HEK293 (cell line): ENCODE measurements around the gene THAP12.

Source experiments
- CTCF ChIA-PET: fragments of 350-600 bp; formaldehyde crosslinking; extraction: SDS; loops from one replicate; lab custom pipeline; 2021; ENCODE audit warnings: antibody characterized with exemption; lab: Yijun Ruan, JAX
- POLR2A ChIA-PET: fragments of 300-600 bp; formaldehyde crosslinking; extraction: SDS; loops from one replicate; lab custom pipeline; 2020; ENCODE audit warnings: antibody characterized with exemption, inconsistent platforms; lab: Yijun Ruan, JAX
- H3K27ac ChIP-seq: fragments of 200-500 bp; sonication (Bioruptor generic); 2 replicates; pipeline ENCODE4 v1.5.1; 2014; ENCODE audit warnings: low read depth, low read length, control low read depth, inconsistent platforms; ENCODE audit errors: extremely low read depth
- H3K36me3 ChIP-seq, 2 experiments: fragments of 200-500 bp in 1 of 2; sonication (Bioruptor generic) in 1 of 2; 1 replicate in 1 of 2; 2 replicates in 1 of 2; pipeline ENCODE4 v1.5.1; 2014 to 2017; ENCODE audit warnings: inconsistent platforms in 2 of 2, low read length in 2 of 2; ENCODE audit not compliant: control insufficient read depth in 2 of 2, insufficient read depth in 1 of 2
- H3K4me1 ChIP-seq: fragments of 200-500 bp; sonication (Bioruptor generic); 2 replicates; pipeline ENCODE4 v1.5.1; 2014; ENCODE audit warnings: mild to moderate bottlenecking, low read length, inconsistent platforms; ENCODE audit not compliant: control insufficient read depth, insufficient read depth
- H3K4me3 ChIP-seq: 2 replicates; pipeline ENCODE4 v1.5.1; 2011; ENCODE audit warnings: low read depth, mild to moderate bottlenecking, control low read depth, low read length, moderate library complexity
- H3K9me3 ChIP-seq: fragments of 200-500 bp; sonication (Bioruptor generic); 2 replicates; pipeline ENCODE4 v1.5.1; 2014; ENCODE audit warnings: low read depth, low read length, inconsistent platforms; ENCODE audit not compliant: control insufficient read depth, insufficient read depth
- BCL11A ChIP-seq: fragments of 450-650 bp; formaldehyde crosslinking; IDR thresholded peaks from 2 replicates; pipeline ENCODE4 v1.5.1; 2016; ENCODE audit warnings: low read depth, missing biosample characterization, missing genetic modification characterization
- ELK4 ChIP-seq: IDR thresholded peaks from 2 replicates; pipeline ENCODE4 v1.6.1; 2011; ENCODE audit warnings: mild to moderate bottlenecking, low read depth, low read length, borderline replicate concordance
- GFI1B ChIP-seq: fragments of 450-650 bp; formaldehyde crosslinking; IDR thresholded peaks from 2 replicates; pipeline ENCODE4 v1.5.1; 2016; ENCODE audit warnings: missing biosample characterization, missing genetic modification characterization
- GLI4 ChIP-seq: fragments of 450-650 bp; formaldehyde crosslinking; IDR thresholded peaks from 2 replicates; pipeline ENCODE4 v1.5.1; 2016; ENCODE audit warnings: missing biosample characterization, missing genetic modification characterization
- HOXA7 ChIP-seq: sonication (generic); formaldehyde crosslinking; IDR thresholded peaks from 2 replicates; pipeline ENCODE4 v1.8.1; 2022; ENCODE audit warnings: missing genetic modification reagents, borderline replicate concordance
- HOXD13 ChIP-seq: sonication (generic); formaldehyde crosslinking; IDR thresholded peaks from 2 replicates; pipeline ENCODE4 v1.8.0; 2022; ENCODE audit warnings: missing genetic modification reagents, borderline replicate concordance
- KLF1 ChIP-seq: fragments of 450-650 bp; formaldehyde crosslinking; IDR thresholded peaks from 2 replicates; pipeline ENCODE4 v1.5.1; 2016; ENCODE audit warnings: missing biosample characterization, missing genetic modification characterization
- RBAK ChIP-seq: fragments of 450-650 bp; formaldehyde crosslinking; IDR thresholded peaks from 2 replicates; pipeline ENCODE4 v1.5.1; 2016; ENCODE audit warnings: missing biosample characterization, missing genetic modification characterization
- SP3 ChIP-seq: fragments of 450-650 bp; formaldehyde crosslinking; IDR thresholded peaks from 2 replicates; pipeline ENCODE4 v1.5.1; 2016; ENCODE audit warnings: missing biosample characterization, missing genetic modification characterization
- TSHZ1 ChIP-seq: fragments of 450-650 bp; formaldehyde crosslinking; IDR thresholded peaks from 2 replicates; pipeline ENCODE4 v1.5.1; 2016; ENCODE audit warnings: missing biosample characterization, missing genetic modification characterization, borderline replicate concordance
- YY2 ChIP-seq: fragments of 450-650 bp; formaldehyde crosslinking; IDR thresholded peaks from 2 replicates; pipeline ENCODE4 v1.5.1; 2016; ENCODE audit warnings: missing biosample characterization, missing genetic modification characterization
- ZBTB7A ChIP-seq: fragments of 450-650 bp; formaldehyde crosslinking; IDR thresholded peaks from 2 replicates; pipeline ENCODE4 v1.5.1; 2016; ENCODE audit warnings: low read depth, missing biosample characterization, missing genetic modification characterization
- ZFP69B ChIP-seq: fragments of 450-650 bp; formaldehyde crosslinking; IDR thresholded peaks from 2 replicates; pipeline ENCODE4 v1.5.1; 2016; ENCODE audit warnings: missing biosample characterization, missing genetic modification characterization
- ZNF184 ChIP-seq: fragments of 450-650 bp; IDR thresholded peaks from 2 replicates; pipeline ENCODE4 v1.5.1; 2018; ENCODE audit warnings: missing biosample characterization, mild to moderate bottlenecking, missing genetic modification characterization
- ZNF335 ChIP-seq: fragments of 450-650 bp; formaldehyde crosslinking; conservative IDR thresholded peaks from 2 replicates; pipeline ENCODE4 v1.5.1; 2016; ENCODE audit warnings: missing biosample characterization, missing genetic modification characterization
- ZNF530 ChIP-seq: fragments of 450-650 bp; formaldehyde crosslinking; IDR thresholded peaks from 2 replicates; pipeline ENCODE4 v1.5.1; 2016; ENCODE audit warnings: low read depth, missing biosample characterization, missing genetic modification characterization
- ZNF548 ChIP-seq: fragments of 450-650 bp; formaldehyde crosslinking; IDR thresholded peaks from 2 replicates; pipeline ENCODE4 v1.5.1; 2016; ENCODE audit warnings: missing biosample characterization, missing genetic modification characterization
- ZNF549 ChIP-seq: fragments of 450-650 bp; IDR thresholded peaks from 2 replicates; pipeline ENCODE4 v1.5.1; 2018; ENCODE audit warnings: missing biosample characterization, missing genetic modification characterization, mild to moderate bottlenecking, inconsistent platforms, moderate library complexity
- ZNF555 ChIP-seq: fragments of 450-650 bp; formaldehyde crosslinking; conservative IDR thresholded peaks from 2 replicates; pipeline ENCODE4 v1.5.1; 2017; ENCODE audit warnings: missing biosample characterization, mild to moderate bottlenecking, missing genetic modification characterization, inconsistent platforms
- ZNF639 ChIP-seq: fragments of 450-650 bp; formaldehyde crosslinking; IDR thresholded peaks from 2 replicates; pipeline ENCODE4 v1.5.1; 2016; ENCODE audit warnings: missing biosample characterization, missing genetic modification characterization

The THAP12 gene

GRCh38 chr11:76392870-76393269, 11.9 kb upstream of the THAP12 start:
- POLR2A ChIA-PET = no interaction called here
- no peaks in the 10 kb centered on the region for H3K9me3 ChIP-seq
- TF ChIP-seq KLF1 (tag by site-specific recombination) (no peak), ZBTB7A (tag by site-specific recombination) (no peak)
- TF ChIP-seq, all 188 proteins: peak for 0
- Histone ChIP-seq H3K36me3 (no peaks in the 10 kb centered on the region), H3K4me1 (no peaks in the 10 kb centered on the region), H3K27ac (no peak overlapping the region), H3K4me3 (no peak overlapping the region)
- CTCF ChIA-PET = no interaction called here

GRCh38 chr11:76391811-76392475, 11.0 kb upstream of the THAP12 start:
- Histone ChIP-seq H3K27ac (no peak overlapping the region), H3K4me1 (no peaks in the 10 kb centered on the region), H3K4me3 (no peak overlapping the region), H3K36me3 (no peaks in the 10 kb centered on the region), H3K9me3 (no peaks in the 10 kb centered on the region)
- TF ChIP-seq GLI4 (no peak), RBAK (tag by site-specific recombination) (no peak), SP3 (no peak), BCL11A (no peak), ZNF549 (no peak), ZNF555 (tag by site-specific recombination) (no peak), ZNF184 (no peak), HOXD13 (CRISPR knock-in tag) (no peak), ZFP69B (tag by site-specific recombination) (no peak), ZNF548 (tag by site-specific recombination) (no peak), ELK4 (no peak)
- ChIA-PET POLR2A (no interaction called here), CTCF (no interaction called here)

- Histone ChIP-seq H3K27ac (no peak overlapping the region), H3K9me3 (no peaks in the 10 kb centered on the region), H3K4me1 (no peaks in the 10 kb centered on the region), H3K36me3 (no peaks in the 10 kb centered on the region), H3K4me3 (no peak overlapping the region)
- no peak for TF ChIP-seq YY2 (tag by site-specific recombination)
- ChIA-PET CTCF (no interaction called here), POLR2A (no interaction called here)
These were observed 10.1 kb upstream of the THAP12 start for GRCh38 chr11:76391021-76391420.

- no peak overlapping the region for H3K4me3 ChIP-seq
- POLR2A ChIA-PET = no interaction called here
These were observed 7.5 kb upstream of the THAP12 start for GRCh38 chr11:76388408-76388807.

GRCh38 chr11:76385903-76386302, 5.0 kb upstream of the THAP12 start:
- Histone ChIP-seq H3K9me3 (no peaks in the 10 kb centered on the region), H3K4me1 (no peaks in the 10 kb centered on the region), H3K36me3 (peaks cover 0 to 4% of the 10 kb centered on the region in 2 experiments; a peak in 1 of 3 replicates), H3K4me3 (no peak overlapping the region), H3K27ac (no peak overlapping the region)
- POLR2A ChIA-PET = no interaction called here
- CTCF ChIA-PET = no interaction called here
- TF ChIP-seq ZNF335 (tag by site-specific recombination) (no peak), ZNF639 (tag by site-specific recombination) (no peak), TSHZ1 (tag by site-specific recombination) (no peak), GFI1B (tag by site-specific recombination) (no peak), HOXA7 (CRISPR knock-in tag) (no peak)

More at GRCh38 chr11:76388408-76388807, 7.5 kb upstream of the THAP12 start:
- H3K4me1 ChIP-seq = no peaks in the 10 kb centered on the region
- H3K9me3 ChIP-seq = no peaks in the 10 kb centered on the region
- no peak for TF ChIP-seq ZNF530 (tag by site-specific recombination)
- no peak overlapping the region for H3K27ac ChIP-seq
- peaks cover 0 to 4% of the 10 kb centered on the region in 2 experiments; a peak in 1 of 3 replicates for H3K36me3 ChIP-seq
- CTCF ChIA-PET = interaction anchor here (0.7 to 0.8 kb wide), 2 partner anchors 12 to 13 kb away, joined by 3 to 4 read pairs; no protein-coding TSS in a partner anchor
